HG02610 (cell line): ENCODE data around the gene MYL12B.

Experiments
- ATAC-seq: cut with Tn5 transposase; IDR thresholded peaks from one replicate; pipeline ENCODE4 v1.9.1; 2021; ENCODE audit warnings: mild to moderate bottlenecking, moderate library complexity; ENCODE audit not compliant: unreplicated experiment

The MYL12B gene

DNA sequence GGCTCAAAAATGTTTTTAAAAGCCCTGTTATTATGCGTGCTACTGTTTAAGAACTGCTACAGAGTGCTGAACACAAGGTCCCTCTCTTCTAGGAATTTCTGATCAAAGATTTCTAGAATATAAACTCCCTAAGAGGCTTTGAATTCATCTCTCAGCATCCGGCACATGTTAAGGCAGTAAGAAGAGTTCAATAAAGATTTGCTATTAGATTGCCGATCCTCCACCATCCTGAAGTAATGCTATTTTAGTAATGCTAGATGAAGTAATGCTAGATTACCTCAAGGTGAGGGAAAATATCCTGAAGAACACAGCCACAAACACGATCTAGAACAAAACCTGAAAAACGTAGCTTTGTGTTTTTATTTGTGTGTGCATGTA, 949 bp upstream of the MYL12B start:
- ATAC-seq: no peak

DNA sequence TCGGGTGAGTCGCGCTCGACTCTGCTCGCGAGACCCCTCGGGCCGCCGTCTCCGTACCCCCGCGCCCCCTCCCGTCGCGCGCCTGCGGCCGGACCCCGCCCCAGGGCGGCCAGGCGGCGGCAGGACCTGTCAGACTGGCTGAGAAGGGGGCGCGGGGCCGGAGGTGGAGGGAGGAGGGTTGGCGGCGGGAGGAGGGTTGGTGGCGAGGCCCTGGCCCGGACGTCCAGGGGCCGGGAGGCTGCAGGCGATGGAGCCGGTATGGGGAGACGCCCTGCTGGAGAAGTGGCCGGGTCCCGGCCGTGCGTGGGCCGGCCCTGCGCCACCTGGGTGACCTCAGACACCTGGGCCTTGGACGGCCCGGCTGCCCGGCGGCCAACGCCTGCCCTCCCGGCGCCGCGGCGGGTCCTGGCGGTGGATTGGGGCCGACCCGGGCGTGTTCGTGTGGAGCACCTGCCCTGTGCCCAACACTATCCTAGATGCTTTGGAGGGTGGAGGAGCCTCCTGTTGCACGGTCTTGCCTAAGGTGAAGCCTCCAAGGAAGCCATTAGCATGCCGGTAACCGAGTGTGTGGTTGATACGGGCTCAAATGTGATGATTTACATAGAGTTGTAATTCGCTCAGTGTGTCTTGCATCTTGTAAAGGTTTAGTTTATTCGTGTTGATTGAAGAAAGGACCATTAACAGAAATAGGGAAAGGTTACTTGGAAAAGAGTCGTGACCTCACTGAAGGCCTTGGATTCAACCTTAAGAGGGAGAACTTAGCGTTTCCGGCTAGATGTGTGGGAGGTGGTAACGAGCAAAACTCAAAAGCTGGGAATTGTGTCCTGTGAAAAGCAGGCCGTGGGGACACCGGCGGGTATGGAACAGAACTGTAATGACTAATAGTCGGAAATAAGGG, 550 bp downstream of the MYL12B start:
- ATAC-seq: peak; percentile 30

DNA sequence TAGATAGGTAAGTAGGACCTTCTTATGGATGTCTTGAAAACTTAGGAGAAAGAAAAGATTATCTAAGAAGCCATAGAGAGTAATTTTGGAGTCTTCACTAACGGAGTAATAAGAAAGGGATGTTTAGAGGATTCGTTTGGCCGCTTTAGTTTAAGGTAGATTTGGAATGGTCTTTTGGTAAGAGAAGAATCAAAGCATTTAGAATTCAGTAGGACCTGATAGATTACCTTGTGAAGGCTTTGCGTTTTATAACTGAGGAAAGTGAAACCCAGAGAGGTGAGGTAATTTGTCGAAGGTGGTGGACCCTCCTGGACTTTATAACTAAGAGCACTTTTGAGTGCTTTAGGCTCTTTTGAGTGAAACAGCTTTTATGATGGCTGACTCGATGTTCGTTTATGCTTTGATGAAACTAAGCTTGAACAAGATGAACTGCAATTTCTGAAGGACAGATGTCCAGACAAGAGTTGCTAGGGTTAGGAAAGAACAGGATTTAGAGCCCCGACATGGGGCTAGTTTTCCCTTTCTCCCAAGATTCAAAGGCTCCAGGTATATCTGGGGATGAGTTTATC, 1.3 kb downstream of the MYL12B start:
- ATAC-seq: no peak

DNA sequence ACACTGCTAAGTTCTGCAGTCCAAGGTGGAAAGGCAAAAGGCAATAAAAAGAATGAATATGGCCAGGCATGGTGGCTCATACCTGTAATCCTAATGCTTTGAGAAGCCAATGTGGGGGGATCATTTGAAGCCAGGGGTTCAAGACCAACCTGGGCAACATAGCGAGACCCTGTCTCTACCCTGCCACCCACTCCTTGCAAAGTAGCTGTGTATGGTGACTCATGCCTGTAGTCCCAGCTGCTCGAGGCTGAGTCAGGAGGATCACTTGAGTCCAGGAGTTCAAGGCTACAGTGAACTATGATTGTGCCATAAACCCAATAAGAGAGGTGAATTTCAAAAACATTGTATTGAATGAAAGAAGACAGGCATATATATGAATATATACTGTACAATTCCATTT, 2.4 kb downstream of the MYL12B start:
- ATAC-seq: no peak

DNA sequence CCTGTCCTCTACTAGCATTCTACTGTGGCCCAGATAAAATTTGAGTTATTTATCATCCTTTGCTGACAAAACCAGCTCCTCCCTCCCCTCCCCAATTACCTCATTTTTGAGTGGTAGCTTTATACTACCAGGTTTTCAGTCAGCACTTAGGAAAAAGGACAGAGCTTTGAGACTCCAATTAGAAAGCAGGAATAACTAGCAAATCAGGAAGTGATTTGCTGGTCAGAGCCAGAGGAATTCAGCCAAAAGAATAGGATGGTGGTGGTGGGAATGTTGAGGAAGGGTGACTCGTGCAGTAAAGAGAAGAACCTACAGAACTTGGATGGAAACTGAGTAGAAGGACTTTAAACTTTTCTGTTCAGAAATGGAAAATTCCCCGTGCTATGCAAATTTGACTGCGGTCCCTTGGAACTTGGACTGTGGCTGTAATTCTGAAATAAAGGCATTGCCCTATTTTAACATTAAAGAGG, 3.7 kb downstream of the MYL12B start:
- no peak for ATAC-seq

DNA sequence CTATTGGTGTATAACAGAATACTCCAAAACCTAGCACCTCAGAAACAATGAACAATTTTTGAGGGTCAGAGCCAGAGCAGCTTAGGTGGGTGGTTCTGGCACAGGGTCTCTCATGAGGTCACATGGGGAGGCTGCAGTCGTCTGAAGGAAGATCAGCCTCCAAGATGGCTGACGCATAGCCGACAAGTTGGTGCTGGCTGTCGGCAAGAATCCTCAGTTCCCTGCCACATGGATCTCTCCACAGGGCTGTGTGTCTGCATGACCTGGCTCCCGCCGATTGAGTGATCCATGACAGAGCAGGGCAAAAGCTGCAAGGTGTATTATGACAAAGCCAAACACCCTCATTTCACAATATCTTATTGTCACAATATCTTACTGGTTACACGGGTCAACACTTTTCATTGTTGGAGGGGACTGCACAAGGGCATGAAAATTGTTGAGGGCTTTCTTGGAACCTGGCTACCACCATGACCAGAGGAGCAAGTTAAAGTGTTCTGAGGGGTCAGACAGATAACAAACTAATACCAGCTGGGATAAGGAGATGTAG, 4.2 kb downstream of the MYL12B start:
- no peak for ATAC-seq

DNA sequence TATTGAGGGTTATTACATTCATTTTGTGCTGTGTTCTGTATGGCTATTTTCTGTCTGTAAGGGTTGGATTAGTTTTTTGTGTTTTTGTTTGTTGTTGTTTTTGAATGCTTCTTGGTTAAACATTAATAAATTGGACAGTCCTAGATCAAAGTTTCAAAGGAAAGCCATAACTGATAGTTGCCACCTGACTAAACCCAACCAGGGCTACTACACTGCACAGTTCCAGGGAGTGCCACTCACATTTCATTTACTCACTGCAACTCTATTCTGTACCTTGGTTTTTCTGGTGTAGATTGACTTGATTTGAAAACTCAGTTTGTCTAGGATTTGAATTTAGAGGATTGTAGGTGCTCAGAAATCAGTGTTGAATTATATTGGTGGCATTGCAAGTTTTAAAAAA, 6.4 kb downstream of the MYL12B start:
- no peak for ATAC-seq

DNA sequence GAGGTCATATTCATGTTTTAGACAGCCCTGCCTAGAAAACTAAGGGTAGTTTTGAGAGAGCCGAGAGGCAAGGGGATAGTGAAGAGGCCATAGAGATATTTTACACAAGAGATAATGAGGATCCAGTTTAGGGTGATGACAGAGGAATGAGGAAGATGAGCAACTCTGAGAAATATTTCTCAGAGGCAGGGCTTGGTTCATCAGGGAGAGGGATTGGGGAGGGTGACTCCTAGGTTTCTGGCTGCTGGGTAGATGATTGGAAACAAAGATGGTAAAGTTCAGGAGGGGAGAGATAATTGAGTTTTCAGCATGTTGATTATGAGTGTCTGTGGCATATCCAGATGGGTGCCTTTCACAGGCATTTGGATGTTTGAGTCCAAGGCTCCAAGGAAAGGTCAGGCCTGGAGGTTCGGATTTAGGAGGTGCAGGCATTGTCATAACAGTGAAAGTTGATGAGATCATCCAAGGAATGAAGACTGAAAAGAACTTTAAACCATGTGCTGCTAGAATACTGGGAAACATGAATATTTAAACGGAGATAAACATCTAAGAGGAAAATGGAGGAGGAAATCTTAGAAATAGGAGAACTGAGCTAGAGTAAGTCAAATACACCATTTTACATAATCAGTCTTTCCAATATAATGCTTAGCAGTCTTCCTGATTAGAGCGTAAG, 7.4 kb downstream of the MYL12B start:
- ATAC-seq: no peak

DNA sequence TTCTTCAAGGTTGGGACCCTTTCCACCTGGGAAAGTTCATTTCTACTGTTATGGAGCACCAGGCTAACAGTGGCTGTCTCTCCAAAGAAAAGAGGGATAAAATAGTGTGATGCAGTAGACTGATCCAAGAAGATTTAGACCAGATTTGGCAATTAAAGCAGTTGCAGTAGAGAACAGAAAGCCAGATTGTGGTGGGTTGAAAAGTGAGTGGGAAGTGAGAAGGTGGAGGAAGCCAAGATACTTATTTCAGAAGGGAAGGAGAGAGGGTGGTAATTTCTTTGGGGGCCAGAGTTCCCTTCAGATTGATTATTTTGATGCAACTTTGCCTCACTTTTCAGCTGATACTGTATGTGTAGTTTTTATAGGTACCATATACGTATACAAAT, 8.0 kb downstream of the MYL12B start:
- no peak for ATAC-seq

DNA sequence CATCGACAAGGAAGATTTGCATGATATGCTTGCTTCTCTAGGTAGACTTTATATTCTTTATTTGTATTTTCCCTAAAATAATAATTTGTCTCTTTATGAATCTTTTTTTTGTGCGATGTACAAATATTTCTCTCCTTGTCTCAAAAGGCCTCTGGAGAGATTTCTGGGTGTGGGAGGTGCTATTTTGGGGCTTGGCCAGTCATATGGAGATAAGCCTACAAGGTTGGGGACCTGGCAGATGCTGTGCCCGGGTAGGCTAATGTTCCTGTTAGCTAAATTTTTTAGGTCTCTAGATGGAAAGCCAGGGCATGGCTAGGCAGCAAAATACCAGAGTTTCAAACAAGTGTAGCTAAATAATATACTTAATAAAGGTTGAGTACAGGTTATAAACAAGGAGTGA, 11.1 kb downstream of the MYL12B start:
- no peak for ATAC-seq

DNA sequence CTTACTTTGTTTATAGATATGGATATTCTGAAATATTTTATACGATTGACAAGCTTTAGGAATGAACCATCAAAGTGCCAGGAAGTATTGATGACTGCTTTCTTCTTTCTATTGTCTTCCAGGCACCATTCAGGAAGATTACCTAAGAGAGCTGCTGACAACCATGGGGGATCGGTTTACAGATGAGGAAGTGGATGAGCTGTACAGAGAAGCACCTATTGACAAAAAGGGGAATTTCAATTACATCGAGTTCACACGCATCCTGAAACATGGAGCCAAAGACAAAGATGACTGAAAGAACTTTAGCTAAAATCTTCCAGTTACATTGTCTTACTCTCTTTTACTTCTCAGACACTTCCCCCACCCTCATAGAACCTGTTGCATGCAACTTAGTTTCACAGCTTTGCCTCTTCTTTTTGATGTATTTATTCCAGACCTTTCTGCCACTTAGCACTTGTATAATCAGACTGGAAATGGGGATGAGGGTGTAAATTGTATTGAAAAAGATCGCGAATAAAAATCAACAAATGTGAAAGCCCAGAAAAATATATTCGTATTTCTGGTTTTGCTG, 15.8 kb downstream of the MYL12B start:
- peak; percentile 63 for ATAC-seq

DNA sequence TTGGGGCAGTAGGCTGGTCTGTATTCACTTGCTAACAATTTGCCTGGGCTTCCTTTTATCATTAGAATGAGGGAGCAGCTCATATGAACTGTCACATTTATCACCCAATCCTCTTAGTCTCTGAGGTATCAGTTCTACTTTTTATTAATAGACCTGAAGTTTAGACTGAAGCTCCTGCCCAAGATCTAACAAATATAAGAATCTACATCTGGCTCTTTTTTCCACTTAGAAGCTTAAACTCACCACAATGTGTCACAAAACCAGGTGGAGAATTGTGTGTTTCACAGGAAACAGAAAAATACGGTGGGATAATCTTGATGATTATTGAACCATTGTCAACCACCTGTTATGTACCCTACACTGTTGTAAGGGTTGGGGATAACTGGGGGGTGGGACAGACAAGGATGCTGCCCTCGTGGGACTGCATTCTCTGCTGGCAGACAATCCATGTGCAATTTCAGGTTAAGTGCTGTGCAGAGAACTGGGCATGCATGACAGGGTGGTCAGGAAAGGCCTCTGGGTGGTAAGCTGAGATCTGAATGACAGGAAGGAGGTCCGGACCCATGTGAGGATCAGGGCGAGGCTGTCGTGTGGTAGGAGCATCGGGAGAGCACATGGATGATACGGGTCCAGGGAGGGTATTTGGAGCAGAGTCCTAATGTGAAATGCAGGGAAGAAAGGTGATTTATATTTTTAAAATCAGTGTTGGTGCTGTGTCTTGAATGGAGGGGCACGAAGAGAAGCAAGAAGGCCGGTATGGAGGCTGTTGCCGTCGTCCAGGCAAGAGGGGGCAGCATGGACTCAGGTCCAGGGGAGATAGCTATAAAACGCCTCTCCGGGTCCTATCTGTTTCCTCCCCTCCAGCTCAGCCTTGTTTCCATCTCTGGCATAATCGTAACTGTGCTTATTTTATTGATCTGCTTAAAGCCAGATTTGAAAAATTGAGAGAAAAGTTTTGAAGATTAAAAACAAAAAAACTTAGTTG, 17.6 kb downstream of the MYL12B start:
- ATAC-seq: peak; percentile 79

DNA sequence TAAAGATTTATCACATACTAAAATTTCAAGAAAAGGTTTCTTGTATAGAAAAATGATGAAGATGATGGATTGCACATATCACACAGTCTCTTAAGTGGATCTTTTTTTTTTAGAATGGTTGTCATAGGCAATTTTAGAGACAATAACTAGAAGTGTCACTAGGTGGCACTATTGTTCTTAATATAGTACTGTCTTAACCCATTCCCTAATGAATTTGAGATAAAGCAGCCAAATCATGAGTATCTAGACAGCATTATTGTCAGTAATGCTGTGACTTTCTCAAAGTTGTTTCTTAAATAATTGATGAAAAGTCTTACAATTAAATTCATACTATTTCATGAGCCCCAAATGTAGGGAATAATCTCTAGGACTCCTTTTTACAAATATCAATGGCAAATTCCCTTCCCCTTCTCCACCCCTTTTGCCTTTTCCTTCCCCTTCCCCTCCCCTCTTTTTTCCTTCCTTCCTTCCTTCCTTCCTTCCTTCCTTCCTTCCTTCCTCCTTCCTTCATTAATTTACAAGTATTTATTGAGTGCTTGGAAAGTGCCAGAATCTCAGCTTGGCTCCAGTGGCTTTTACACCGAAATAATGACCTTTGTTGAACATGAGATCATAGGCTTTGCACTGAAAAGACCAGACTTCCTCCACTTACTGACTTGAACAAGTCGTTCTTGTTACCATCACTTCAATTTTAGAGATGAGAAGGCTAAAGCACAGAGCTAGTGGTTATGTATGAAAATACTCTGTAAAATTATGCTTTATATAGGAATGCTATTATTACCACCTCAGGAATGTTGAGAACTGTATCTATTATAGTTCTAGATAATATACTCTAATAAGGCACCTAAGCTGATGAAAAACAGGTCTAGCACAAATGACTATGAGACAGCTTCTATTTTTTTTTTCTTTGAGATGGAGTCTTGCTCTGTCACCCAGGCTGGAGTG, 19.8 kb downstream of the MYL12B start:
- ATAC-seq: no peak

DNA sequence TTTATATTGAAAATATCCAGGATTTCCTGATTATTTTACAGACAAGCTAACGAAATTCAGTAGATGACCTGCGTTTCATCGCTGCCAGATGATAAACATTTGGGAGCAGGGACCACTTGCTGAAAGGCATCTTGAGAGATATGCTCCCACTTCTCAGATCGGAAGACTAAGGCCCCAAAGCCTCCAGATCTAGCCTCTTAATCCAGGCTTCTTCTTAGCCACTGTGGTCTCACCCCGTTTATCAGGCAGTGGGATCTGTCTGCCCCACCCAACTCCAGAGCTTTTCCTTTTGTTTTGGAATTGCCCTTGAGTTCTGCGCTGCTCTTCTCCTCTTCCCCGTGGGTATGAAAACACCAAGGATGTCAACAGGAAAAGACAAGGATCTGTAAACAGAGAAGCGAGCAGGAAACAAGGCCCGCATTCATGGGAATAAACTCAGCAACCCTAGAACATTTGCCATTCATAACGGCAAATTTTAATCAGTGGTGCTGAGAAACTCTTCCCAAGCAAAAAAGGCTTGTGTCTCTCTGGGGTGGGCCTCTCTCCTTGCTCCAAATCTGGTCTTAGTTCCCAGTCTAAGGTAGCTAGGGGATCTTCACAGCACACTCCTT, 21.4 kb downstream of the MYL12B start:
- no peak for ATAC-seq

DNA sequence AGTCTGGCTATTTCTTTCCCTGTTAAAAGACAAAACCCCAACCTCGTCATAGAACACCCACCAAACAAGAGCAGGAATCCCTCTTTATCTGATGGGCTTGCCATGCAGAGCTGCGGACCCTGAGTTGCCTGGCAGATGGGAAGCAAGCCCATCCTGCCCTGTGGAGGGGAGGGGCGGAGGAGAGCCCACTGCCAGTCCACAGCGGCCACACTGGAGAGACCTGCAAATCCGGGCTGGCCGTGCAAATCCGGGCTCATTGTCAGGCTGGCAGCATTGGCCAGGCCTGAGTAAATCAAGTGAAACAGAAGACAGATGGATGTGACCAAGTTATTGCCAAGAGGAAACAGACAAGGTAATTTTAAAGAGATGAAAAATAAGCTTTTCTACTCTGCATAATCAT, 22.0 kb downstream of the MYL12B start:
- no peak for ATAC-seq

DNA sequence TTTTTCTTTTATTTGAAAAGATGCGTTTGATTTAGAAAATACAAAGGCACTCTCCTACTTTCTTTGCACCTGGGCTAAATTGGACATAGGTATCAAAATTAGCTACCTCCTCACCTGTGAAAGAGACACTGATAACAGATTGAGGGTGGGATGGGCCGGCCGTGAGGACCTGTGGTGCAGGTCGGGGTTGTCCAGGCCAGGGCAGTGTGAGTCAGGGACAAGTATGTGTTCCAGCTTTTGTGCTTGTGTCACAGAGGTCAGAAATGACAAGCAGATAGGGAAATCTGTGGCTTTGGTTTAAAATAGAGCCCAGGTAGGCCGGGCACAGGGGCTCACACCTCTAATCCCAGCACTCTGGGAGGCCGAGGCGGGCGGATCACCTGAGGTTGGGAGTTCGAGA, 22.6 kb downstream of the MYL12B start:
- ATAC-seq: no peak

DNA sequence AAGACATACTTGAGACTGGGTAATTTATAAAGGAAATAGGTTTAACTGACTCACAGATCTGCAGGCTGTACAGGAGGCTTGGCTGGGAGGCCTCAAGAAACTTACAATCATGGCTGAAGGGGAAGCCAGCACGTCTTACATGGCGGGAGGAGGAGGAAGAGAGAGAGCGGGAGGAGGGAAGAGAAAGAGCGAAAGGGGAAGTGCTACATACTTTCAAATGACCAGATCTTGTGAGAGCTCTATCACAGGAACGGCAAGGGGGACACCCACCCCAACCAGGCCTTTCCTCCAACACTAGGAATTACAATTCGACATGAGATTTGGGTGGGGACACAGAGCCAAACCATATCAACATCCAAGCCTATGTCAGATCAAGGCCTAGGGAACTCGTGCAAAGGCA, 24.2 kb downstream of the MYL12B start:
- ATAC-seq: no peak

DNA sequence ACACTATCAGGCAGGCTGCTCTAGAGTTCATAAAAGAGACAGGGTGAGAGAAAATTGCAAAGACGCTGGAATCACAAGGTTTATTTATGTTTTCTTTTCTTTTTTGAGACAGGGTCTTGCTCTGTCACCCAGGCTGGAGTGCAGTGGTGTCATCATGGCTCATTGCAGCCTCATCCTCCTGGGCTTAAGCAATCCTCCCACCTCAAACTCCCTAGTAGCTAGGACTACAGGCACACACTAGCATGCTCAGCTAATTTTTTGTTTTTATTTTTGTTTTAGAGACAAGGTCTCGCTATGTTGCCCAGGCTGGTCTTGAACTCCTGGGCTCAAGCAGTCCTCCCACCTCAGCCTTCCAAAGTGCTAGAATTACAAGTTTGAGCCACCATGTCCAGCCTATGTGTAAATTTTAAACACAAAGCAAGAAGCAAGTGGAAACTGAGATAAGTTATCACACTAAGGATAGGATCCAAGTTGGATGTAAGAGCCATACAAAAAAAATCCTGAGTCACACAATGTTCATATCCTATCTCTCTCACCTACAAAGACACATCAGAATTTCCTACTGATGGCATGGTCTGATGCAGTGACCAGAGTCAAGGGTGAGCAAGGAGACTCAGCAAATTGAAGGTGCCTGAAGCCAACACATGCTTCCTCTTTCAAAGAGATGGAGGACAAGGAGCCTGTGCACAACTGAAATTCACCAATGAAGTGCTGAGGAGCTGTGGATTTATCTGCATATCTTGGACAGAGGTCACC, 31.4 kb downstream of the MYL12B start:
- no peak for ATAC-seq
